Neural cell (in vitro differentiated cells): ENCODE results near the gene COL18A1. TPM values are rescaled to one million over a fixed set of nuclear protein-coding genes. Genes with fewer than 3 reads are reported as not detected.

Experiments
- H2AFZ ChIP-seq: fragments of 200-600, 300-800 bp; sonication (generic), shearing (Covaris generic); 2 replicates; pipeline ENCODE4 v1.6.0; 2014; ENCODE audit warnings: low read depth, mild to moderate bottlenecking, antibody characterized with exemption, low read length, moderate library complexity
- H3F3A ChIP-seq: fragments of 200-600 bp; shearing (Covaris generic); 2 replicates; pipeline ENCODE4 v1.6.1; 2016; ENCODE audit warnings: mild to moderate bottlenecking, moderate library complexity, mixed read lengths, antibody characterized with exemption, low read length; ENCODE audit not compliant: insufficient read depth, poor library complexity, severe bottlenecking
- H3K27ac ChIP-seq: fragments of 200-600, 300-800 bp; sonication (generic), shearing (Covaris generic); 2 replicates; pipeline ENCODE4 v1.5.1; 2014; ENCODE audit warnings: mild to moderate bottlenecking, low read length, moderate library complexity
- H3K27me3 ChIP-seq: fragments of 300-800, 200-600 bp; sonication (generic), shearing (Covaris generic); 2 replicates; pipeline ENCODE4 v1.6.0; 2014; ENCODE audit warnings: mild to moderate bottlenecking, low read depth, low read length, moderate library complexity; ENCODE audit not compliant: insufficient read depth
- H3K36me3 ChIP-seq: fragments of 300-800, 200-600 bp; sonication (generic), shearing (Covaris generic); 2 replicates; pipeline ENCODE4 v1.5.1; 2014; ENCODE audit warnings: mild to moderate bottlenecking, antibody characterized with exemption, low read length, moderate library complexity; ENCODE audit not compliant: insufficient read depth
- H3K4me2 ChIP-seq: fragments of 300-800, 200-600 bp; sonication (generic), shearing (Covaris generic); 2 replicates; pipeline ENCODE4 v1.6.0; 2014; ENCODE audit warnings: mild to moderate bottlenecking, low read length
- H3K4me3 ChIP-seq: fragments of 300-800, 200-600 bp; sonication (generic), shearing (Covaris generic); 2 replicates; pipeline ENCODE4 v1.5.1; 2014; ENCODE audit warnings: mild to moderate bottlenecking, low read length, moderate library complexity
- H3K79me2 ChIP-seq: fragments of 200-600 bp; shearing (Covaris generic); replicated peaks from 2 replicates; pipeline ENCODE4 v1.6.0; 2014; ENCODE audit warnings: mild to moderate bottlenecking, low read length, moderate library complexity; ENCODE audit not compliant: insufficient read depth
- H3K9ac ChIP-seq: fragments of 300-800, 200-600 bp; sonication (generic), shearing (Covaris generic); 2 replicates; pipeline ENCODE4 v1.6.1; 2016; ENCODE audit warnings: mild to moderate bottlenecking, low read length, mixed read lengths
- H3K9me2 ChIP-seq: fragments of 200-600 bp; shearing (Covaris generic); 2 replicates; pipeline ENCODE4 v1.6.1; 2016; ENCODE audit warnings: mild to moderate bottlenecking, low read length, mixed read lengths; ENCODE audit not compliant: insufficient read depth
- H3K9me3 ChIP-seq: fragments of 200-600, 300-800 bp; sonication (generic), shearing (Covaris generic); 2 replicates; pipeline ENCODE4 v1.6.1; 2016; ENCODE audit warnings: mild to moderate bottlenecking, mixed run types, low read length, moderate library complexity, mixed read lengths
- H4K20me1 ChIP-seq: fragments of 200-600 bp; shearing (Covaris generic); 2 replicates; pipeline ENCODE4 v1.6.1; 2016; ENCODE audit warnings: mild to moderate bottlenecking, mixed run types; ENCODE audit not compliant: insufficient read depth
- CTCF ChIP-seq: fragments of 450-650 bp; IDR thresholded peaks from 2 replicates; pipeline ENCODE4 v1.5.1; 2014; ENCODE audit warnings: antibody characterized with exemption, mild to moderate bottlenecking, moderate library complexity; ENCODE audit not compliant: poor library complexity, severe bottlenecking
- EP300 ChIP-seq: fragments of 450-650 bp; conservative IDR thresholded peaks from 2 replicates; pipeline ENCODE4 v1.6.1; 2014; ENCODE audit warnings: antibody characterized with exemption, mild to moderate bottlenecking, moderate library complexity; ENCODE audit not compliant: poor library complexity, severe bottlenecking
- EZH2 ChIP-seq: fragments of 200-600, 300-800 bp; shearing (Covaris generic), sonication (generic); IDR thresholded peaks from 2 replicates; pipeline ENCODE4 v1.6.1; 2014; ENCODE audit warnings: antibody characterized with exemption, low read length, borderline replicate concordance, mild to moderate bottlenecking; ENCODE audit not compliant: insufficient read depth, poor library complexity, severe bottlenecking
- MXI1 ChIP-seq: fragments of 450-650 bp; conservative IDR thresholded peaks from 2 replicates; pipeline ENCODE4 v1.6.1; 2014; ENCODE audit warnings: antibody characterized with exemption, mild to moderate bottlenecking; ENCODE audit not compliant: poor library complexity, severe bottlenecking
- POLR2AphosphoS5 ChIP-seq: IDR thresholded peaks from 2 replicates; pipeline ENCODE4 v1.6.1; 2012
- RAD21 ChIP-seq: fragments of 450-650 bp; conservative IDR thresholded peaks from 2 replicates; pipeline ENCODE4 v1.6.1; 2014; ENCODE audit warnings: antibody characterized with exemption, mild to moderate bottlenecking, moderate library complexity
- REST ChIP-seq: IDR thresholded peaks from 2 replicates; pipeline ENCODE4 v1.6.1; 2012; ENCODE audit warnings: borderline replicate concordance
- SMC3 ChIP-seq: fragments of 450-650 bp; conservative IDR thresholded peaks from 2 replicates; pipeline ENCODE4 v1.6.1; 2014; ENCODE audit warnings: antibody characterized with exemption, mild to moderate bottlenecking, moderate library complexity; ENCODE audit not compliant: poor library complexity
- TAF1 ChIP-seq: IDR thresholded peaks from 2 replicates; pipeline ENCODE4 v1.6.1; 2012; ENCODE audit warnings: low read depth
- polyA plus RNA-seq: library from polyadenylated mRNA; depleted of rRNA; stranded (reverse); fragments of >200 nt; gene quantifications from 2 replicates; pipeline ENCODE4 v1.2.3, GENCODE V29; 2014

Gene COL18A1
- polyA plus RNA-seq, 1 donor from 2014 or later = 2.5 TPM

DNA sequence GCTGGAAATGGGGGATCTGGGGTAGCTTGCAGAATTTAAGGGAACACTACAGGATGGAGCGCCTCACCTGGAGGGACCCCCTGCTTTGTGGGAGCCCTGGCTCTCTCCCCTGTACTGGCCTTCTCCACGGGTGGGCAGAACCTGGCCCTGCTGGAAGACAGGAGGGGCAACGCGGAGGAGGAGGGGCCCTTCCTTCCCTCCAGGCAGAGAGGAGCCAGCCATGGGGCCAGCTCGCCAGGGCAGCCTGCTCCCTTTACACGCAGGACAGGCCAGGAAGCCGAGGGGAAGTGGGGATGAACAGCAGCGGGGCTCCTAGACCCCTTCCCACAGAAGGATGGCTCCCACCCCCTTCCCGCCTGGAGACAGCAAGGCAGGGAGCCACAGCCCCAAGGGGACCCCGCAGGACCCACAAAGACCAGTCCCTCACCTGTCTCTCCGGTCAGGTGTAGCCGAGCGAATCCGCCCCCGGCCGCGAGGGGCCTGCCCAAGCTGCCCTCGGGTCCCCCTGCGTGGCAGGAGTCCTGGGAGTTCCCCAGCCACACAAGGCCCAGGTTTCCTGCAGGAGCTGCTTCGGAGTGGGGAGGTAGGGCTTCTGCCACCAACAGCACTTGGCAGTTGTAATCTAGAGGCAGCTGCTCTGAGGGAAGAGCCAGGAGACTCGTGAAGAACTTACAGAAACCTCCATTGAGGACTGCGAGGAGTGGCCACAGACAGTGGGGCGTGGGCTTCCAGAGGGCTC, 138.9 kb downstream of the COL18A1 start:
- Histone ChIP-seq H3F3A (no peaks in the 10 kb centered on the region), H3K79me2 (no peaks in the 10 kb centered on the region), H3K36me3 (no peaks in the 10 kb centered on the region), H3K4me2 (no peak overlapping the region), H4K20me1 (no peaks in the 10 kb centered on the region), H3K27me3 (no peaks in the 10 kb centered on the region), H3K9me3 (no peaks in the 10 kb centered on the region), H3K9ac (no peak overlapping the region), H3K4me3 (no peak overlapping the region), H3K27ac (no peak overlapping the region), H3K9me2 (no peaks in the 10 kb centered on the region), H2AFZ (no peak overlapping the region)
- no peak for TF ChIP-seq CTCF
- TF ChIP-seq TAF1 = no peak
- TF ChIP-seq POLR2AphosphoS5 = no peak
- no peak for TF ChIP-seq MXI1
- TF ChIP-seq REST = no peak
- no peak for TF ChIP-seq RAD21
- no peak for TF ChIP-seq EP300
- no peak for TF ChIP-seq SMC3
- no peak for TF ChIP-seq EZH2

DNA sequence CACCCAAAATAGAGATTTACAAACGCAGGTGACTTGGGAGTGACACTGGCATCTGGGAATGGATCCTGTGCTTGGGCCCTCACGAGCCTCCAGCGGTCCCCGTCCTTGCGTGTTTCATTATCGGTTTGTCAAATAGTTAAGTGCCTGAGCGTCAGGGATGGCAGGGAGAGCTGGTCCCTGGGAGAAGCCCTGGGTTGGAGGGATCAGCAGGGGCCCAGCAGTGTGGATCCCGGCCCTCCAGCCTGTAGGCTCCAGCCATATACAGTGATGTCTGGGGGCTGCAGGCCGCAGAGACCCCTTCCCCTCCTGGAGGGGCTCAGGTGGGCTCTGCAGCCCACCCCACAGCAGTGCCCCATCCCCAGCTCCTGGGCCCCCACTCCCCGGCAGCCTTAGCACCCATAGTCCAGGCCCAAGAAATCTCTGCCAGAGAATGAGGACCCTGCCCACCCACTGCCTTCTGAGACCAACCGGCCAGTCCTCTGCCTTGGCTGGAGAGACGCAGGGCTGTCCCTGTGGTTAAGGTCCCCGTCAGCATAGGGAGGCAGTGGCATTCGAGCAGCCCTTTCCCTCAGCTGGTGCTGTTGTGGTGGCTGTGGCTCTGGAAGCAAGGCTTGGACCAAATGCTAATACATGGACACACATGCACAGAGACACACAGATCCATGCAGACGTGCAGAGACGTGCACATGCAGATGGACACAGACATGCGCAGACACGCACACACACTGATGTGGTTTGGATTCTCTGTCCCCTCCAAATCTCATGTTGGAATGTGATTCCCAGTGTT, 139.7 kb downstream of the COL18A1 start:
- no peak for TF ChIP-seq SMC3
- TF ChIP-seq EZH2 = no peak
- TF ChIP-seq EP300 = no peak
- TF ChIP-seq CTCF = no peak
- TF ChIP-seq RAD21 = no peak
- TF ChIP-seq REST = no peak
- no peak for TF ChIP-seq MXI1
- Histone ChIP-seq H3K36me3 (no peaks in the 10 kb centered on the region), H3K9ac (no peak overlapping the region), H3K9me2 (no peaks in the 10 kb centered on the region), H3K9me3 (no peaks in the 10 kb centered on the region), H3F3A (no peaks in the 10 kb centered on the region), H3K27ac (no peak overlapping the region), H3K27me3 (no peaks in the 10 kb centered on the region), H3K4me3 (no peak overlapping the region), H3K4me2 (no peak overlapping the region), H3K79me2 (no peaks in the 10 kb centered on the region), H4K20me1 (no peaks in the 10 kb centered on the region), H2AFZ (no peak overlapping the region)
